ENCODE results near the gene AGFG1. TPM values are rescaled to one million over a fixed set of nuclear protein-coding genes. Genes with fewer than 3 reads are reported as not detected.

AGFG1 gene
- total and polyA plus RNA-seq, 3 donors from 2014 or later = 126 to 192 (median 135) TPM

DNA sequence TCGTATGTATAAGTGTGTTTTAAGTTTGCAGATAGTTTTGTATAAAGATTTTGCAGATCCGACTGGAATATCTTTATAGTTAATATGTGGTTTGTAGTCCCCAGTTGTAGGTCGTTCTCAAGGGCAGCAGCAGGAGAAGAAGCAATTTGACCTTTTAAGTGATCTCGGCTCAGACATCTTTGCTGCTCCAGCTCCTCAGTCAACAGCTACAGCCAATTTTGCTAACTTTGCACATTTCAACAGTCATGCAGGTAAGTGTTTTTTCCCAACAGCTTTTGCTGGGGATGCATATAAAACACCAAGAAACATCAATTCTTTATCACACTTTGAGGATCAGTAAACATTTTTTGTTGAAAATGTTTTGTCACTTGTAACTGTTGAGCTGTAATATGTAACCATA lies 52.7 kb downstream of the AGFG1 start:
- H3K36me3 ChIP-seq (ENCODE audit: low read depth, missing control alignments) = no peaks in the 10 kb centered on the region
- intact Hi-C loops (cut with DNase I; ENCODE audit: low total_unique reads) = no loop called here
- 67 to 68% methylated on average over 4 of the region's 4 CpGs for WGBS, 2 donors

DNA sequence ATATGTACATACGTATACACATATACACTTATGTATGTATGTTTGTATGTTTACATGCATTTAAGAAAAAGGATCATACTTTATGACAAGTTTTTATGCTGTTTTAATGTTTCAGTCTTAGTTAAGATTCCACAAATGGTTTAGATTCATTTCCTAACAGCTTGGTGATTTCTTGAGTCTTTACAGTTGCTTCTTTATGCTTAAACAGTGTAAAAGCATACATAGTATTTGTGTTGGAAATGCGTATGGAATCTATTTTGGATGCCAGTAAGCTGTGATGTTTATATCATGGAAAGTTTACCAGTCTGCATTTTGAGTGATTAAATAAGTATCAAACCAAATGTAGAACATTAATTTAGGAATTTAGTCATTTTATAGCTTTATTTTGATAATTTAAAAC lies 55.4 kb downstream of the AGFG1 start:
- Histone ChIP-seq H3K4me3 (no peak overlapping the region), H3K4me1 (no peaks in the 10 kb centered on the region), H3K9me3 (no peaks in the 10 kb centered on the region), H3K27me3 (no peaks in the 10 kb centered on the region), H3K36me3 (ENCODE audit: low read depth, missing control alignments) (no peaks in the 10 kb centered on the region), H3K27ac (no peak overlapping the region)
- intact Hi-C loops (cut with DNase I; ENCODE audit: low total_unique reads) = no loop called here
- no peak for TF ChIP-seq POLR2A (IDR thresholded peaks at IDR 0.05)
- TF ChIP-seq, protein P1, sequence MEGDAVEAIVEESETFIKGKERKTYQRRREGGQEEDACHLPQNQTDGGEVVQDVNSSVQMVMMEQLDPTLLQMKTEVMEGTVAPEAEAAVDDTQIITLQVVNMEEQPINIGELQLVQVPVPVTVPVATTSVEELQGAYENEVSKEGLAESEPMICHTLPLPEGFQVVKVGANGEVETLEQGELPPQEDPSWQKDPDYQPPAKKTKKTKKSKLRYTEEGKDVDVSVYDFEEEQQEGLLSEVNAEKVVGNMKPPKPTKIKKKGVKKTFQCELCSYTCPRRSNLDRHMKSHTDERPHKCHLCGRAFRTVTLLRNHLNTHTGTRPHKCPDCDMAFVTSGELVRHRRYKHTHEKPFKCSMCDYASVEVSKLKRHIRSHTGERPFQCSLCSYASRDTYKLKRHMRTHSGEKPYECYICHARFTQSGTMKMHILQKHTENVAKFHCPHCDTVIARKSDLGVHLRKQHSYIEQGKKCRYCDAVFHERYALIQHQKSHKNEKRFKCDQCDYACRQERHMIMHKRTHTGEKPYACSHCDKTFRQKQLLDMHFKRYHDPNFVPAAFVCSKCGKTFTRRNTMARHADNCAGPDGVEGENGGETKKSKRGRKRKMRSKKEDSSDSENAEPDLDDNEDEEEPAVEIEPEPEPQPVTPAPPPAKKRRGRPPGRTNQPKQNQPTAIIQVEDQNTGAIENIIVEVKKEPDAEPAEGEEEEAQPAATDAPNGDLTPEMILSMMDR (IDR thresholded peaks at IDR 0.05) = no peak
- no peak for DNase-seq
- 96 to 98% methylated on average over 2 of the region's 2 CpGs for WGBS, 2 donors

More for the DNA sequence above, 52.7 kb downstream of the AGFG1 start:
- DNase-seq = no peak
- H3K27ac ChIP-seq = no peak overlapping the region
- no peaks in the 10 kb centered on the region for H3K4me1 ChIP-seq
- H3K9me3 ChIP-seq = no peaks in the 10 kb centered on the region
- H3K27me3 ChIP-seq = no peaks in the 10 kb centered on the region
- TF ChIP-seq, protein P1 (IDR thresholded peaks at IDR 0.05) = no peak
- no peak for TF ChIP-seq POLR2A (IDR thresholded peaks at IDR 0.05)
- no peak overlapping the region for H3K4me3 ChIP-seq

DNA sequence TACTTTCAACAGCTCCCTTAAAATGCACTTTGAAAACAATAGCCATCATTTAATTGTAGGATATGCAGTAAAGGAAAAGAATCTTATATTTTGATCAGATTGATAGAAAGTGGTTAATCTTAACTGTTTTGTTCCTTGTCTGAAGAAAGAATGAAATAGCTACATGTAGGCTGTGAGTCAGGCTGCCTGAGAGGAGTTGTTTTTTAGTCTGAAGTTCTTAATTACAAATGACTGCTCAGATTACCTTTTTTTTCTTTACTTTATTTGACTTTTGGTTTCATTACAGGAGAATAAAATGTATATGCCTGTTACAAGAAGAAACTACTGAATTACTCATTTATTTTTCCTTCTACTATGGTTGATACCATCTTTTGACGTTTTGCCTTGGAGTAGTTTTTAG lies 56.8 kb downstream of the AGFG1 start:
- Histone ChIP-seq H3K36me3 (ENCODE audit: low read depth, missing control alignments) (no peaks in the 10 kb centered on the region), H3K4me1 (no peaks in the 10 kb centered on the region), H3K27me3 (no peaks in the 10 kb centered on the region), H3K9me3 (no peaks in the 10 kb centered on the region), H3K4me3 (no peak overlapping the region), H3K27ac (no peak overlapping the region)
- DNase-seq = no peak
- TF ChIP-seq, protein P1 (IDR thresholded peaks at IDR 0.05) = no peak
- TF ChIP-seq POLR2A (IDR thresholded peaks at IDR 0.05) = no peak
- intact Hi-C loops (cut with DNase I; ENCODE audit: low total_unique reads) = no loop called here
- WGBS, 2 donors = 54 to 64% methylated on average over 1 of the region's 1 CpG

DNA sequence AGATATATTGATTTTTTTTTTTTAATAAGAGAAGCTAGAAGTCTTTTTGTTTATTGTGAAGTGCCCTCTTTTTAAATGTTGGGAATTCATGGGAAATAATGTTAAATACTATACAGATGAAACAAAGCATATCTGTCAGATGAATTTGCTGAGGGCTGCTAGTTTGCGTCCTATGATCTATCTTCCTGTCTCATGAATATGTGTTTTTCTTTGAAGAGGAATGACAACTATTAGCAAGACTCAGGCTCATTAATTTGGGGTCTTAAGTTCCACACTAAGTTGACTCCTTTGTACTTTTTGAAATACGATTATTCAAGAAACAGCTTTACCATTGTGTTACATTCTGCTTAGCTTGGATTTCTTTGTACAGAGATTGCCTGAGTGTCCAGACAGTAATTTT lies 57.9 kb downstream of the AGFG1 start:
- H3K9me3 ChIP-seq = no peaks in the 10 kb centered on the region
- no peaks in the 10 kb centered on the region for H3K27me3 ChIP-seq
- intact Hi-C loops (cut with DNase I; ENCODE audit: low total_unique reads) = no loop called here
- no peaks in the 10 kb centered on the region for H3K36me3 ChIP-seq (ENCODE audit: low read depth, missing control alignments)
- TF ChIP-seq POLR2A (IDR thresholded peaks at IDR 0.05) = no peak
- TF ChIP-seq, protein P1 (IDR thresholded peaks at IDR 0.05) = no peak
- 92 to 94% methylated on average over 2 of the region's 2 CpGs for WGBS, 2 donors
- DNase-seq = no peak
- H3K27ac ChIP-seq = no peak overlapping the region
- H3K4me3 ChIP-seq = no peak overlapping the region
- no peaks in the 10 kb centered on the region for H3K4me1 ChIP-seq

DNA sequence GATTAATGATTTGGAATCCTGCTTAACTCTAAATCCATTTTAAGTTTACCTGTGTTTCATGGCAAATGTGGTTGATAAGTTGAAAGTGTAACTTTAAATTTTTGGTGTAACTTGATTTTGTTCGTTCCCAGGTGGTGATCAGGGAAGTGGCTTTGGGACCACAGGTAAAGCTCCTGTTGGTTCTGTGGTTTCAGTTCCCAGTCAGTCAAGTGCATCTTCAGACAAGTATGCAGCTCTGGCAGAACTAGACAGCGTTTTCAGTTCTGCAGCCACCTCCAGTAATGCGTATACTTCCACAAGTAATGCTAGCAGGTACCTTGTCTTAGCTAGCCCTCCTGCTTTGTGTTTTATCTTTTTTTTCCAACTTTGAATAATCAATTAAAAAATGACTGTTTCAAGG lies 62.8 kb downstream of the AGFG1 start:
- intact Hi-C loops (cut with DNase I; ENCODE audit: low total_unique reads) = no loop called here
- Histone ChIP-seq H3K36me3 (ENCODE audit: low read depth, missing control alignments) (no peaks in the 10 kb centered on the region), H3K9me3 (no peaks in the 10 kb centered on the region), H3K27ac (no peak overlapping the region), H3K4me3 (no peak overlapping the region), H3K27me3 (no peaks in the 10 kb centered on the region), H3K4me1 (no peaks in the 10 kb centered on the region)
- TF ChIP-seq, protein P1 (IDR thresholded peaks at IDR 0.05) = no peak
- no peak for TF ChIP-seq POLR2A (IDR thresholded peaks at IDR 0.05)
- 86 to 90% methylated on average over 3 of the region's 3 CpGs for WGBS, 2 donors
- DNase-seq = no peak

All from testis (tissue), 3 donors.